Measurements from ENCODE around the gene SOX4.

DNA sequence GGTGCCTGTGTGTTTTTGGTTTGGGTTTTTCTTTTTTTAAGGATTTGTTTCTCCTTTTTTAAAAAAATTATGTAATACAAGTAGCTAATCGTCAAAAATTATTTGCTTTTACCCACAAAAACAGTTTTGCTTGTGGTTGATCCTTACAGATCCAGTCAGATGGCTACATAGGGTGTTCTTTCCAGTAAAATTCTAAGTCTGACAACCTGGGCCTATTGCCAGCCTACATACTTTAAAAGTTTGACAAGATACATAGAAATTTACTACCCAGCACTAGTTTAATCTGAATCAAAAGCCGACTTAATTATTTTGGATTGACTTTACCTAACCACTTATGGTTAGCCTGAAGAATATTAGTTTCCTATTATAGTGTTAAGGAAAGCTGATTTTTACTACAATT, 2.1 kb upstream of the SOX4 start:
- TF ChIP-seq, protein P1, sequence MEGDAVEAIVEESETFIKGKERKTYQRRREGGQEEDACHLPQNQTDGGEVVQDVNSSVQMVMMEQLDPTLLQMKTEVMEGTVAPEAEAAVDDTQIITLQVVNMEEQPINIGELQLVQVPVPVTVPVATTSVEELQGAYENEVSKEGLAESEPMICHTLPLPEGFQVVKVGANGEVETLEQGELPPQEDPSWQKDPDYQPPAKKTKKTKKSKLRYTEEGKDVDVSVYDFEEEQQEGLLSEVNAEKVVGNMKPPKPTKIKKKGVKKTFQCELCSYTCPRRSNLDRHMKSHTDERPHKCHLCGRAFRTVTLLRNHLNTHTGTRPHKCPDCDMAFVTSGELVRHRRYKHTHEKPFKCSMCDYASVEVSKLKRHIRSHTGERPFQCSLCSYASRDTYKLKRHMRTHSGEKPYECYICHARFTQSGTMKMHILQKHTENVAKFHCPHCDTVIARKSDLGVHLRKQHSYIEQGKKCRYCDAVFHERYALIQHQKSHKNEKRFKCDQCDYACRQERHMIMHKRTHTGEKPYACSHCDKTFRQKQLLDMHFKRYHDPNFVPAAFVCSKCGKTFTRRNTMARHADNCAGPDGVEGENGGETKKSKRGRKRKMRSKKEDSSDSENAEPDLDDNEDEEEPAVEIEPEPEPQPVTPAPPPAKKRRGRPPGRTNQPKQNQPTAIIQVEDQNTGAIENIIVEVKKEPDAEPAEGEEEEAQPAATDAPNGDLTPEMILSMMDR (IDR thresholded peaks at IDR 0.05), result no peak
- no peak for TF ChIP-seq POLR2A (IDR thresholded peaks at IDR 0.05)

Data from lower leg skin (tissue), 3 donors.